ENCODE results near the gene RAB44. TPM values are rescaled to one million over a fixed set of nuclear protein-coding genes. Genes with fewer than 3 reads are reported as not detected.

Gene RAB44
- total and polyA plus RNA-seq, 8 donors = 0.04 to 0.14 (median 0.09) TPM; not detected in 1

GRCh38 chr6:36734486-36735060, 36.9 kb downstream of the RAB44 start:
- Histone ChIP-seq H3K27ac (peak overlapping the region in 2 of 4 donors; percentile 69 to 82), H3K27me3 (no peaks in the 10 kb centered on the region), H3K4me3 (no peak overlapping the region), H3K9me3 (no peaks in the 10 kb centered on the region), H3K36me3 (no peaks in the 10 kb centered on the region), H3K4me1 (no peaks in the 10 kb centered on the region)
- DNase-seq = no peak
- ATAC-seq = peak in 1 of 4 donors; percentile 19
- intact Hi-C loops (cut with DNase I) = no loop called here
- no peak for FAIRE-seq
- TF ChIP-seq CTCF (IDR thresholded peaks at IDR 0.05) = no peak
- 70 to 78% methylated on average over 7 of the region's 7 CpGs for WGBS, 2 donors

- WGBS, 2 donors = 41 to 44% methylated on average over 24 of the region's 24 CpGs
- peak in 5 of 6 donors; percentile 36 to 58 (median 53) for DNase-seq
- H3K4me3 ChIP-seq = no peak overlapping the region
- peak overlapping the region in 3 of 4 donors; percentile 17 to 82 (median 69) for H3K27ac ChIP-seq
- FAIRE-seq = no peak
- intact Hi-C loops (cut with DNase I) = no loop called here
- no peaks in the 10 kb centered on the region for H3K36me3 ChIP-seq
- peak; percentile 38 to 88 (median 80) for ATAC-seq
- H3K9me3 ChIP-seq = no peaks in the 10 kb centered on the region
- no peaks in the 10 kb centered on the region for H3K27me3 ChIP-seq
- no peaks in the 10 kb centered on the region for H3K4me1 ChIP-seq
- no peak for TF ChIP-seq CTCF (IDR thresholded peaks at IDR 0.05)
Measured at GRCh38 chr6:36735110-36736071, 37.8 kb downstream of the RAB44 start.

GRCh38 chr6:36737043-36737785, 39.6 kb downstream of the RAB44 start:
- FAIRE-seq (no peak), ATAC-seq (no peak)
- intact Hi-C loops (cut with DNase I) = no loop called here

GRCh38 chr6:36738108-36738507, 40.5 kb downstream of the RAB44 start:
- FAIRE-seq (no peak), DNase-seq (no peak), ATAC-seq (no peak)
- no peaks in the 10 kb centered on the region for H3K4me1 ChIP-seq
- no peaks in the 10 kb centered on the region for H3K9me3 ChIP-seq
- no peak overlapping the region for H3K4me3 ChIP-seq
- 87 to 96% methylated on average over 1 of the region's 1 CpG for WGBS, 2 donors
- H3K27me3 ChIP-seq = no peaks in the 10 kb centered on the region
- intact Hi-C loops (cut with DNase I) = no loop called here
- H3K27ac ChIP-seq = no peak overlapping the region
- no peaks in the 10 kb centered on the region for H3K36me3 ChIP-seq
- TF ChIP-seq CTCF (IDR thresholded peaks at IDR 0.05) = no peak

More at GRCh38 chr6:36737043-36737785, 39.6 kb downstream of the RAB44 start:
- Histone ChIP-seq H3K36me3 (no peaks in the 10 kb centered on the region), H3K27ac (no peak overlapping the region), H3K9me3 (no peaks in the 10 kb centered on the region), H3K27me3 (no peaks in the 10 kb centered on the region), H3K4me1 (no peaks in the 10 kb centered on the region), H3K4me3 (no peak overlapping the region)
- WGBS, 2 donors = 86 to 93% methylated on average over 14 of the region's 14 CpGs
- TF ChIP-seq CTCF (IDR thresholded peaks at IDR 0.05) = no peak
- DNase-seq = no peak

Measured in pancreas (tissue), 10 donors.